ENCODE data around the gene TADA1. TPM values are rescaled to one million over a fixed set of nuclear protein-coding genes. Genes with fewer than 3 reads are reported as not detected.

The TADA1 gene
- total RNA-seq, 1 experiment from 2014 or later: 14.7 TPM

- intact Hi-C loops (cut with micrococcal nuclease): loop anchor here (5.0 to 10.0 kb wide), 2 partner anchors 211 to 618 kb away; no protein-coding TSS in a partner anchor
- Mint-ChIP-seq H3K9me3 (ENCODE audit: unreplicated experiment) (no peaks in the 10 kb centered on the region), H3K27me3 (ENCODE audit: insufficient read depth, unreplicated experiment) (no peaks in the 10 kb centered on the region), H3K4me1 (ENCODE audit: insufficient read depth, unreplicated experiment) (peaks cover 6% of the 10 kb centered on the region), H3K36me3 (ENCODE audit: insufficient read depth, unreplicated experiment) (peaks cover 6% of the 10 kb centered on the region), H3K27ac (ENCODE audit: low read depth, unreplicated experiment) (no peak overlapping the region), H3K4me3 (ENCODE audit: unreplicated experiment) (no peak overlapping the region)
- POLR2A ChIA-PET: interaction anchor here (0.6 to 0.9 kb wide), 2 partner anchors 20 to 79 kb away, joined by 3 to 5 read pairs; no protein-coding TSS in a partner anchor
- TF ChIP-seq CTCF (IDR thresholded peaks at IDR 0.05; ENCODE audit: unreplicated experiment): no peak
- no TSS peak for BruUV-seq (replicated peaks)
- CTCF ChIA-PET: interaction anchor here (0.6 to 32.8 kb wide), 5 partner anchors 30 to 1044 kb away, joined by 3 to 1662 read pairs (median 4); no protein-coding TSS in a partner anchor
- no peak for DNase-seq (ENCODE audit: unreplicated experiment)
Measured at GRCh38 chr1:166914111-166914510, 38.0 kb upstream of the TADA1 start.

- Mint-ChIP-seq H3K27me3 (ENCODE audit: insufficient read depth, unreplicated experiment) (no peaks in the 10 kb centered on the region), H3K4me1 (ENCODE audit: insufficient read depth, unreplicated experiment) (peaks cover 6% of the 10 kb centered on the region), H3K9me3 (ENCODE audit: unreplicated experiment) (no peaks in the 10 kb centered on the region), H3K4me3 (ENCODE audit: unreplicated experiment) (no peak overlapping the region), H3K36me3 (ENCODE audit: insufficient read depth, unreplicated experiment) (peaks cover 6% of the 10 kb centered on the region), H3K27ac (ENCODE audit: low read depth, unreplicated experiment) (no peak overlapping the region)
- DNase-seq (ENCODE audit: unreplicated experiment): no peak
- POLR2A ChIA-PET: interaction anchor here (0.6 to 6.1 kb wide), 4 partner anchors 72 to 890 kb away, joined by 3 to 93 read pairs (median 3); partner anchors contain the start of gene POGK
- no TSS peak for BruUV-seq (replicated peaks)
- intact Hi-C loops (cut with micrococcal nuclease): loop anchor here (2.0 to 10.0 kb wide), 3 partner anchors 213 to 621 kb away; no protein-coding TSS in a partner anchor
- CTCF ChIA-PET: interaction anchor here (0.6 to 32.8 kb wide), 11 partner anchors 11 to 476 kb away, joined by 3 to 1662 read pairs (median 6); partner anchors contain the start of genes ILDR2, POU2F1 and TADA1
- no peak for TF ChIP-seq CTCF (IDR thresholded peaks at IDR 0.05; ENCODE audit: unreplicated experiment)
Measured at GRCh38 chr1:166911624-166912023, 35.6 kb upstream of the TADA1 start.

- no peaks in the 10 kb centered on the region for H3K27me3 Mint-ChIP-seq (ENCODE audit: insufficient read depth, unreplicated experiment)
- no peaks in the 10 kb centered on the region for H3K4me1 Mint-ChIP-seq (ENCODE audit: insufficient read depth, unreplicated experiment)
- no peak overlapping the region for H3K4me3 Mint-ChIP-seq (ENCODE audit: unreplicated experiment)
- ChIA-PET CTCF (interaction anchor here (0.5 to 32.8 kb wide), 101 partner anchors 9 to 1326 kb away, joined by 3 to 1662 read pairs (median 4); partner anchors contain the start of genes GPA33, ILDR2, POGK and POU2F1), POLR2A (interaction anchor here (0.6 to 6.1 kb wide), 10 partner anchors 8 to 309 kb away, joined by 3 to 93 read pairs (median 6); partner anchors contain the start of genes POU2F1 and TADA1)
- no peaks in the 10 kb centered on the region for H3K9me3 Mint-ChIP-seq (ENCODE audit: unreplicated experiment)
- peak; percentile 91 for TF ChIP-seq CTCF (IDR thresholded peaks at IDR 0.05; ENCODE audit: unreplicated experiment)
- intact Hi-C loops (cut with micrococcal nuclease): loop anchor here (1.0 to 10.0 kb wide), 5 partner anchors 149 to 622 kb away; partner anchors contain the start of gene POU2F1
- peak; percentile 98 for DNase-seq (ENCODE audit: unreplicated experiment)
- H3K36me3 Mint-ChIP-seq (ENCODE audit: insufficient read depth, unreplicated experiment): peaks cover 6% of the 10 kb centered on the region
- no peak overlapping the region for H3K27ac Mint-ChIP-seq (ENCODE audit: low read depth, unreplicated experiment)
- no TSS peak for BruUV-seq (replicated peaks)
Measured at GRCh38 chr1:166910396-166910994, 34.4 kb upstream of the TADA1 start.

GRCh38 chr1:166908942-166909341 is 32.9 kb upstream of the TADA1 start:
- intact Hi-C loops (cut with micrococcal nuclease): no loop called here
- Mint-ChIP-seq H3K36me3 (ENCODE audit: insufficient read depth, unreplicated experiment) (peaks cover 6% of the 10 kb centered on the region), H3K4me1 (ENCODE audit: insufficient read depth, unreplicated experiment) (no peaks in the 10 kb centered on the region), H3K9me3 (ENCODE audit: unreplicated experiment) (no peaks in the 10 kb centered on the region), H3K27me3 (ENCODE audit: insufficient read depth, unreplicated experiment) (no peaks in the 10 kb centered on the region), H3K4me3 (ENCODE audit: unreplicated experiment) (no peak overlapping the region), H3K27ac (ENCODE audit: low read depth, unreplicated experiment) (no peak overlapping the region)
- ChIA-PET CTCF (interaction anchor here (0.6 to 32.8 kb wide), 45 partner anchors 8 to 1026 kb away, joined by 3 to 1662 read pairs (median 6); partner anchors contain the start of genes ILDR2, POU2F1 and TADA1), POLR2A (interaction anchor here (0.6 to 6.1 kb wide), 9 partner anchors 33 to 881 kb away, joined by 3 to 93 read pairs (median 4); partner anchors contain the start of genes ILDR2, POGK, POU2F1 and TADA1)
- TF ChIP-seq CTCF (IDR thresholded peaks at IDR 0.05; ENCODE audit: unreplicated experiment): no peak
- peak; percentile 28 for DNase-seq (ENCODE audit: unreplicated experiment)
- BruUV-seq (replicated peaks): no TSS peak

Measured in MCF 10A (cell line).